ACC112 (cell line): Measurements from ENCODE around the gene ADGRD1.

Experiments
- H2AFZ ChIP-seq: fragments of 200-600 bp; sonication (generic); one replicate; pipeline ENCODE4 v1.6.0; 2017; ENCODE audit warnings: antibody characterized with exemption, low read length; ENCODE audit not compliant: unreplicated experiment
- H3K27ac ChIP-seq: fragments of 200-600 bp; sonication (generic); 2 replicates; pipeline ENCODE4 v1.5.1; 2014; ENCODE audit warnings: low read depth, mild to moderate bottlenecking, antibody characterized with exemption, low read length, moderate library complexity
- H3K27me3 ChIP-seq: fragments of 200-600 bp; sonication (generic); 2 replicates; pipeline ENCODE4 v1.6.1; 2014; ENCODE audit warnings: mild to moderate bottlenecking, antibody characterized with exemption, low read length, moderate library complexity, mixed read lengths; ENCODE audit not compliant: insufficient read depth
- H3K36me3 ChIP-seq: fragments of 200-600 bp; sonication (generic); 2 replicates; pipeline ENCODE4 v1.6.1; 2016; ENCODE audit warnings: mild to moderate bottlenecking, antibody characterized with exemption, low read length, moderate library complexity, mixed read lengths; ENCODE audit not compliant: insufficient read depth
- H3K4me1 ChIP-seq: fragments of 200-600 bp; sonication (generic); one replicate; pipeline ENCODE4 v1.6.1; 2016; ENCODE audit warnings: low read length, mixed read lengths; ENCODE audit not compliant: insufficient read depth, unreplicated experiment, control insufficient read depth
- H3K4me3 ChIP-seq: fragments of 200-600 bp; sonication (generic); 2 replicates; pipeline ENCODE4 v1.5.1; 2014; ENCODE audit warnings: mild to moderate bottlenecking, low read depth, low read length
- H3K79me2 ChIP-seq: fragments of 200-600 bp; sonication (generic); one replicate; pipeline ENCODE4 v1.6.0; 2016; ENCODE audit warnings: low read length; ENCODE audit not compliant: control insufficient read depth, unreplicated experiment, insufficient read depth

The ADGRD1 gene

DNA sequence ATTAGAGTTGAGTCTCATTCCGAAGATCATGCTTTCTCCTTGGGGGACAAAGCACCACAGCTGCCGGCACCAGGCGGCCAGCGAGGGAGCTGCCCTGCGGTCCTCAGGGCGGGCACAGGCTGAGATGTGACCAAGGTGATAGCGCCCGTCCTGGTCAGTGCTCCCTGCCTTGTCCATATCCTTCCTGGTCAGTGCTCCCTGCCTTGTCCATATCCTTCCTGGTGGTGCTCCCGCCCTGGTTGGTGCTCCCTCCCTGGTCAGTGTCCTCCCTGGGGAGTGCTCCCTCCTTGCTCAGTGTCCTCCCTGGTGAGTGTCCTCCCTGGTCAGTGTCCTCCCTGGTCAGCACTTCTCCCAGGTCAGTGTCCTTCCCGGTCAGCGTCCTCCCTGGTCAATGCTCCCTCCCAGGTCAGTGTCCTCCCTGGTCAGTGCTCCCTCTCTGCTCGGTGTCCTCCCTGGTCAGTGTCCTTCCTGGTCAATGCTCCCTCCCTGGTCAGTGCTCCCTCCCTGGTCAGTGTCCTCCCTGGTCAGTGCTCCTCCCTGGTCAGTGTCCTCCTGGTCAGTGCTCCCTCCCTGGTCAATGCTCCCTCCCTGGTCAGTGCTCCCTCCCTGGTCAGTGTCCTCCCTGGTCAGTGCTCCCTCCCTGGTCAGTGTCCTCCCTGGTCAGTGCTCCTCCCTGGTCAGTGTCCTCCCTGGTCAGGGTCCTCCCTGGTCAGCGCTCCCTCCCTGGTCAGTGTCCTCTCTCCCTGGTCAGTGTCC is 92.2 kb downstream of the ADGRD1 start:
- Histone ChIP-seq H3K79me2 (no peaks in the 10 kb centered on the region), H3K4me1 (no peaks in the 10 kb centered on the region), H3K4me3 (no peak overlapping the region), H2AFZ (no peak overlapping the region), H3K27me3 (no peaks in the 10 kb centered on the region), H3K27ac (no peak overlapping the region), H3K36me3 (no peaks in the 10 kb centered on the region)

DNA sequence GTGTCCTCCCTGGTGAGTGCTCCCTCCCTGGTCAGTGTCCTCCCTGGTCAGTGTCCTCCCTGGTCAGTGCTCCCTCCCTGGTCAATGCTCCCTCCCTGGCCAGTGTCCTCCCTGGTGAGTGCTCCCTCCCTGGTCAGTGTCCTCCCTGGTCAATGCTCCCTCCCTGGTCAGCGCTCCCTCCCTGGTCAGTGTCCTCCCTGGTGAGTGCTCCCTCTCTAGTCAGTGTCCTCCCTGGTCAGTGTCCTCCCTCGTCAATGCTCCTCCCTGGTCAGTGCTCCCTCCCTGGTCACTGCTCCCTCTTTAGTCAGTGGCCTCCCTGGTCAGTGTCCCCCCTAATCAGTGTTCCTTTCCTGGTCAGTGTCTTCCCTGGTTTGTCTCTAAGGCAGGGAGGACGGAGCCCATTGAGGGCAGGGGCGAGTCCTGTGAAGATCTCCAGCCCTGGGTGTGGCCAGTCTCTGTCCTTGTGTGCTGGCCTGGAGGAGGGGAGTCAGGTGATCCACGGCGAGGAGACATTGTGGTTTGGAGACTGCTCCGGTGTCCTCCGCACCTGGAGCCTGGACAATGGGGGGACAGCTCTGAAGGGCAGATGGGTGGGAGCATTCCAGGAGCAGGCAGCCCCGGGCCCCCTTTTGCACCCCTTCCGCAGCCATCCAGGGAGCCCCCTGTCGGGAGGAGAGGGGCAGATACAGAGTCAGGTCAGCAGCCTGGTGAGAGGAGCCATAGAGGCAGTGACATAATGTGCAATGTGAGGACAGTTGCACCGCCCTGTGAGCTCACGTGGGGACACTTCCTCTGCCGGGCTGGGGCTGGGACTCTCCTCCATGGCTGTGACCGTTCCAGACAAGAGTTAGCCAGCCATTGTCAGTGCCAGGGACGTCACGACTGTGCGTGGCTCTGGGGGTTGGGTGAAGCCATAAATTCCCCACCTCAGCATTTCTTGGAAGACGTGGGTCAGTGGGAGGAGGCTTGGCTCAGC is 93.4 kb downstream of the ADGRD1 start:
- Histone ChIP-seq H3K4me1 (no peaks in the 10 kb centered on the region), H3K4me3 (no peak overlapping the region), H3K27ac (no peak overlapping the region), H3K79me2 (no peaks in the 10 kb centered on the region), H2AFZ (no peak overlapping the region), H3K36me3 (no peaks in the 10 kb centered on the region), H3K27me3 (no peaks in the 10 kb centered on the region)

DNA sequence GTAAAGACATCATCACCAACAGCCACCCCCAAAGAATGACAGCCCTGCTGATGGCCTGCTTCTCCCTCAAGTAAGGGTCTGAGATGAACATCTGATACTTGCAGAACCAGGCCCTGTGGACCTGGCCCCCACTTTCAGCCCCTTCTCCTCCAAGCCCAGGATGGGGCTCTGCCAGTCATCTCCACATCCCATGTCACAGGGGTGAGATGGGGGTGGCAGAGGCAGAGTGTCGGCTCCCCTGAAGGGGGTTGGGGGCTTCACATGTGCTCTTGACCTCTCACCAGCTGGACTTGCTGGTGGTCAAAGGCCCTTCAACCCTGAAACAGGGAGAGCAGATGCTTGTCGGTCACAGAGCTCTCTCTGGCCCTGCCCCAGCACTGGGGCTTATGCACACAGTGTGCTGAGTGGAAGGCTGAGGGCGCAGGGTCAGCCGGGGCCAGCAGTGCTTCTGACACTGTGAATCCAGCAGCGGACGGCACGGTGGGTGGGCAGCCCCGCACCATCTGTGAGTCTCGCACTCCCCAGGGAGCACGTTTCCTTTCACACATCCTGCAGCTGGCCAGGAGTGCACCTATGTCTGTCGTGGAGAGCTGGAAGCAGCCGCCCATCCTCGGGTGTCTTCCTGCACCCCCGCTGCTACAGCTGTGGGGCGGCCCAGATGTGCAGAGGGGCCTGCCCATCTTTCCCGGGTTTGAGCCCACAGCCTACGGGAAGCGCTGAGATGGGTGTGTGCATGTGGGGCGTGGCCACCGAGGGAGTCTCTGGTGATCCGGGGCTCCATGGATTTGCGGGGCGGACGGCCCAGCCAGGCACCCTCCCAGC is 94.3 kb downstream of the ADGRD1 start:
- Histone ChIP-seq H3K4me3 (no peak overlapping the region), H3K36me3 (no peaks in the 10 kb centered on the region), H3K79me2 (no peaks in the 10 kb centered on the region), H3K27me3 (no peaks in the 10 kb centered on the region), H2AFZ (no peak overlapping the region), H3K27ac (no peak overlapping the region), H3K4me1 (no peaks in the 10 kb centered on the region)

DNA sequence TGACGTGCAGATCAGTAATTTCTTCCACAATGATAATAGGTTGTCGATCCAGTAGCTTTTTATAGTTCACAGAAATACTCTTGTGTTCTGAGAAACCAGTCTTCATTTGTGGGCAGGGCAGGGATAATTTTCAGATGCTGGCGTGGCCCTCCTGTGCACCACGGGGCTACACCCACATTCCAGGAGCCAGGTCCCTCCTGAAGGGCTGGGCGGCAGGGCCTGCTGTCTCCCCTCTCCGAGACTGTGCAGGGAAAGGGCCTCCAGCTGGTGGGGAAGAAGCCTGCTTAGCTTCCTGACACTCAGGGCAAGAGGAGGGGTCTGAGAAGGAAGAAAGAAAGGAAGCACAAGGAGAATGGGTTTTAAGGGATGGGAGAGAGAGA is 94.9 kb downstream of the ADGRD1 start:
- H3K27ac ChIP-seq = no peak overlapping the region
- no peaks in the 10 kb centered on the region for H3K4me1 ChIP-seq
- H3K27me3 ChIP-seq = no peaks in the 10 kb centered on the region
- H3K4me3 ChIP-seq = no peak overlapping the region
- no peak overlapping the region for H2AFZ ChIP-seq
- no peaks in the 10 kb centered on the region for H3K36me3 ChIP-seq
- H3K79me2 ChIP-seq = no peaks in the 10 kb centered on the region

DNA sequence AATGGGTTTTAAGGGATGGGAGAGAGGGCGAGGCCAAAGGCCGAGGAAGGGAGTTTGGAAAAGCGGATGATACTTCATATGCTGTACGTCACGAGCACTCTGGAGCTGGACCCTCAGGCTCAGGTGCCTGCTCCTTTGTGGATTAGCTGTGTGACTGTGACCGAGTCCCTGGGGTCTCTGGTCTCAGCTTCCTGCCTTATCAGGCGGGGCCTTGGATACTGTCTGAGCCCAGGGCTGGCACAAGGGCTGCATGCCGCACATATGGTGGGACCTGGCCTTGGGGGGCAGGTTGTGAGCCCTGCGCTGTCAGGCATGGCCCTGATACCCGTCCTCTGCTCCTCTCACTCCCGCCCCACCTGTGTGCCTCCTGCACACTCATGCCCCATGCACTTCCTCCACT is 95.3 kb downstream of the ADGRD1 start:
- no peak overlapping the region for H3K27ac ChIP-seq
- H3K27me3 ChIP-seq = no peaks in the 10 kb centered on the region
- H3K79me2 ChIP-seq = no peaks in the 10 kb centered on the region
- no peaks in the 10 kb centered on the region for H3K36me3 ChIP-seq
- no peak overlapping the region for H2AFZ ChIP-seq
- H3K4me3 ChIP-seq = no peak overlapping the region
- no peaks in the 10 kb centered on the region for H3K4me1 ChIP-seq

DNA sequence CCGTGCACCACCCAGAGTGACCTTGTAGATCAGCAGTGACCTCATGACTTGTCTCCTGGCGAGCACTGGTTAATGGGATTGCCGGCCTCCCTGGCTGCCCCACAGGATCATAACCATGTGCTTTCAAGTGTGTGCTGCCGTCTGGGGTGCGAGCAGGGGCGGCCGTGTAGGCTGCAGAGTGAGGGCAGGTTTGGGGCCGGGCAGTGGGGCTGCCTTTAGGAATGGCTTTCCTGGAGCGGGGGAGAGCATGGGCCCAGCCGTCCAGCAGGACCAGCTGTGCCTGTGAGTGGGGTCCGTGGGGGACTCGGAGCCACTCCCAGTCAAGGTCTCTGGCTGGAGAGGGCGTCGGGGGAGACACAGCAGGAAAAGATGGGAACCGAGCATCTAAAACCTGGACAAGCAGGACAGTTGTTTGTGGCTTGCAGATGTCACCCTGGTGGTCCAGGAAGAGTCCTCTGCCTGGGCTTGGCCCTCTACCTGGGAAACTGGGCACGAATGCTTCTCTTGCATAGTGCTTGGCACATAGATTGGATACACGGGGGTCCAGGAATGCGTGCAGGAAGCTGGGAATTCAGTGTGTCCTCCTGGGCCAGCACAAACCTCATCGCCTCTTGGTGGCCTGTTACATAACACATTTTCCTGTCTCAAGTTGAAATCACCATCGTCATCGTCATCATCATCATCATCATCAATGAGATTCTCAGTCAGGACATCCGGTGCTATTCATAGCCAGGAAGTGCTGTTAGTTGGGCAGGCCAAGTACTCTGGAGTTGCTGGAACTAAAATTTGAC is 96.0 kb downstream of the ADGRD1 start:
- H3K4me3 ChIP-seq = no peak overlapping the region
- H2AFZ ChIP-seq = no peak overlapping the region
- H3K27me3 ChIP-seq = no peaks in the 10 kb centered on the region
- no peaks in the 10 kb centered on the region for H3K79me2 ChIP-seq
- no peaks in the 10 kb centered on the region for H3K36me3 ChIP-seq
- no peak overlapping the region for H3K27ac ChIP-seq
- H3K4me1 ChIP-seq = no peaks in the 10 kb centered on the region

DNA sequence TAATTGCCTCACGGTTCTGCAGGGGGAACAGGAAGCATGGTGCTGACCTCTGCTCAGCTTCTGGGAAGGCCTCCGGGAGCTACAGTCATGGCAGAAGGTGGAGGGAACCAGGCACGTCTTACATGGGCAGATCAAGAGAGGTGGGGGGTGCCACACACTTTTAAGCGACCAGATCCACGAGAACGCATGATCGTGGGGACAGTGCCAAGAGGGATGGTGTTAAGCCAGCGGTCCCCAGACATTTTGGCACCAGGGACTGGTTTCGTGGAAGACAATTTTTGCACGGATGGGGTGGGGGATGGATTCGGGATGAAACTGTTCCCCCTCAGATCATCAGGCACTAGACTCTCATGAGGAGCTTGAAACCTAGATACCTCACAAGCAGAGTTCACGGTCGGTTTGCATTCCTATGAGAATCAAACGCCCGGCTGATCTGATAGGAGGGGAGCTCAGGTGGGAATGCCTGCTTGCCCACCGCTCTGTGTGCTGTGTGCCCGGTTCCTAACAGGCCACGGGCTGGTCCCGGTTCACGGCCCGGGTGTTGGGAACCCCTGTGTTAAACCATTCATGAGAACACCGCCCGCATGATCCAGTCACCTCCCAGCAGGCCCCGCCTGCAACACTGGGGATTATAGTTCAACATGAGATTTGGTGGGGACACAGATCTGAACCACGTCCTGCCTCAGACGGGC is 96.9 kb downstream of the ADGRD1 start:
- Histone ChIP-seq H3K79me2 (no peaks in the 10 kb centered on the region), H2AFZ (no peak overlapping the region), H3K27me3 (no peaks in the 10 kb centered on the region), H3K36me3 (no peaks in the 10 kb centered on the region), H3K27ac (no peak overlapping the region), H3K4me3 (no peak overlapping the region), H3K4me1 (no peaks in the 10 kb centered on the region)

DNA sequence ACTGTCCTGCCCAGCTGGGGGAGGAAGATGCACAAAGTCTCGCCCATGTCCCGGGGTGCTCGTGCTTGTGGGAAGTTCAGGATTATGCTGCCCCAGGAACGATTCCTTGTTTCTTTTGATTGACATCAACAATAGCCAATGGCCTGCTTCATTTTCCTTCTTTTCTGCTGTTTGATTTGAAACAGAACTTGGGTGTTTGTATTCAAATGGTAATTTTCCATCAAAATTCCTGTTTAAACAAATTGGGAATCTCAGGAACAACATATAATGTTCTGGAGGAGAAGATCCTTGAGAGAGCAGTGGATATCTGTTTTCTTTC is 97.4 kb downstream of the ADGRD1 start:
- Histone ChIP-seq H3K79me2 (no peaks in the 10 kb centered on the region), H3K4me1 (no peaks in the 10 kb centered on the region), H3K27me3 (no peaks in the 10 kb centered on the region), H3K36me3 (no peaks in the 10 kb centered on the region), H3K4me3 (no peak overlapping the region), H2AFZ (no peak overlapping the region), H3K27ac (no peak overlapping the region)

DNA sequence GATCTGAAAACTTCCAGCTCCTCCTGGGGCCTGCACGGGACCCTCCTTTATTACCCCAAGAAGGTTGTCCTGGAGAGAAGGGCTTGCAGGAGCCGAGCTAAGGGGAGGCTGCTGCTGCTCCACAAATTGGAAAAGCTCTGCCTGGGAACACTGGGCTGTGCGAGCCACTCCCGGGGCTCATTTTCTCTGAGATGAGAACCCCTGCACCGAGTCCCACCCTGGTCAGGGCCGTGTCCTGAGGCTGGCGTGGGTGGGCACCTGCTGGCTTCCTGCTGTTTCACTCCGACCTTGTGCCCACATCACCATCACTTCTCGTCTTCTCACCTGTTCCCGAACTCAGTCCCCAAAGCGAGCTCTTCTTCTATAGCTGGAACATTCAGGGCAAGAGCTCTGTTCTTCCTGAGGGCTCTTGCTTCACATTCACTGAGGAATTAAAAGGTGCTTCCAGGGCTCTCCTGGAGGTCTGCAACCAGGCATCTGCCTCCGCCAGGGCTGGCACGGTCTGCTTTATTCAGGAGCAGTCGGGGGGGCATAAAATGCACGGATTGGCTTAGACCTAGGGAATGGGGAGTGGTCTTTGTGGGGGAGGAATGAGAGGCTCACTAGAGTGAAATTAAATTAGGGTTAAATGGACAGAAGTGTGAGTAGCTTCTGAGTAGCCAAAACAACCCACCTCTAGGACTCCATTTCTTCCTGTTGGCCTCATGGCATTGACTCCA is 98.5 kb downstream of the ADGRD1 start:
- Histone ChIP-seq H3K4me1 (no peaks in the 10 kb centered on the region), H3K27ac (no peak overlapping the region), H2AFZ (no peak overlapping the region), H3K36me3 (no peaks in the 10 kb centered on the region), H3K79me2 (no peaks in the 10 kb centered on the region), H3K4me3 (no peak overlapping the region), H3K27me3 (no peaks in the 10 kb centered on the region)
